HepG2 (cell line): ENCODE results near the gene ATAD2B. TPM values are rescaled to one million over a fixed set of nuclear protein-coding genes. Genes with fewer than 3 reads are reported as not detected.

ENCODE experiments used
- ATAC-seq: fragments of 200-7000 bp; cut with Tn5 transposase; 3 replicates; pipeline ENCODE4 v1.9.1; 2020; ENCODE audit warnings: mild to moderate bottlenecking, moderate library complexity
- BruUV-seq: library from RNA; stranded (reverse); fragments of 400-500 nt; replicated peaks from 2 replicates; lab custom pipeline; 2021; lab: Mats Ljungman, UMichigan
- CTCF ChIA-PET: fragments of 300-600 bp; formaldehyde crosslinking; extraction: SDS; loops from one replicate; lab custom pipeline; 2021; ENCODE audit warnings: low total read pairs, inconsistent platforms, low intra/inter-chr PET ratio; lab: Yijun Ruan, JAX
- POLR2A ChIA-PET: fragments of 350-600 bp; sonication (Branson Sonifier 250); formaldehyde crosslinking; loops from one replicate; lab custom pipeline; 2020; ENCODE audit warnings: antibody characterized with exemption, inconsistent platforms; lab: Yijun Ruan, JAX
- DNase-seq: peaks from one replicate; pipeline ENCODE4 v3.0.0-alpha.2; 2015; ENCODE audit warnings: low spot score
- FAIRE-seq: peaks from 3 replicates; lab custom pipeline; 2011; peaks lifted over from hg19 to GRCh38; lab: Jason Lieb, UNC
- H2AFZ ChIP-seq: one replicate; pipeline ENCODE4 v1.6.1; 2011; ENCODE audit warnings: low read length, inconsistent platforms
- H3K27ac ChIP-seq: fragments of 300-600 bp; 3 replicates; pipeline ENCODE4 v1.8.0; 2011; ENCODE audit warnings: mixed run types, mild to moderate bottlenecking, mixed read lengths, low read length, inconsistent platforms; ENCODE audit not compliant: insufficient read depth; ENCODE audit errors: extremely low read length
- H3K27me3 ChIP-seq, 2 experiments: fragments of 200-600 bp in 1 of 2; 2 replicates in 1 of 2; 3 replicates in 1 of 2; pipeline versions ENCODE4 v1.6.0 to v1.8.0; 2011; ENCODE audit warnings: low read length in 2 of 2, mild to moderate bottlenecking in 2 of 2, moderate library complexity in 2 of 2, inconsistent platforms in 1 of 2; ENCODE audit not compliant: insufficient read depth in 2 of 2, control insufficient read depth in 1 of 2
- H3K36me3 ChIP-seq, 2 experiments: fragments of 200-600 bp in 1 of 2; replicated peaks in 1 of 2; 2 replicates in 1 of 2; 3 replicates in 1 of 2; pipeline versions ENCODE4 v1.5.1 to v1.8.0; 2011; ENCODE audit warnings: low read length in 2 of 2, inconsistent platforms in 1 of 2; ENCODE audit not compliant: insufficient read depth in 2 of 2, control insufficient read depth in 1 of 2
- H3K4me1 ChIP-seq: 2 replicates; pipeline ENCODE4 v1.5.1; 2012; ENCODE audit warnings: low read length, inconsistent platforms; ENCODE audit not compliant: insufficient read depth
- H3K4me2 ChIP-seq: 2 replicates; pipeline ENCODE4 v1.6.0; 2011; ENCODE audit warnings: low read depth, low read length, inconsistent platforms
- H3K4me3 ChIP-seq, 3 experiments: fragments of 200-600 bp in 1 of 3; sonication (generic), shearing (Covaris generic) in 1 of 3; replicated peaks in 1 of 3; 2 replicates each; pipeline ENCODE4 v1.5.1; 2011 to 2016; ENCODE audit warnings: low read length in 3 of 3, inconsistent platforms in 2 of 3, low read depth in 2 of 3, mild to moderate bottlenecking in 2 of 3, control low read depth in 1 of 3, mixed read lengths in 1 of 3; ENCODE audit not compliant: insufficient read depth in 1 of 3
- H3K79me2 ChIP-seq: one replicate; pipeline ENCODE4 v1.6.1; 2011; ENCODE audit warnings: low read length, inconsistent platforms; ENCODE audit not compliant: insufficient read depth
- H3K9ac ChIP-seq: 2 replicates; pipeline ENCODE4 v1.6.0; 2011; ENCODE audit warnings: mild to moderate bottlenecking, low read depth, low read length, inconsistent platforms; ENCODE audit not compliant: insufficient read depth
- H3K9me3 ChIP-seq: 2 replicates; pipeline ENCODE4 v1.5.1; 2012; ENCODE audit warnings: mild to moderate bottlenecking, low read length
- H4K20me1 ChIP-seq: 2 replicates; pipeline ENCODE4 v1.6.0; 2011; ENCODE audit warnings: inconsistent platforms, mild to moderate bottlenecking, low read length, moderate library complexity; ENCODE audit not compliant: insufficient read depth
- EED ChIP-seq: sonication (generic); formaldehyde crosslinking; IDR thresholded peaks from 2 replicates; pipeline ENCODE4 v1.5.0; 2020; ENCODE audit warnings: mild to moderate bottlenecking, missing genetic modification reagents
- EHMT2 ChIP-seq: fragments of 200-600 bp; sonication (generic); IDR thresholded peaks from 2 replicates; pipeline ENCODE4 v1.7.0; 2017; ENCODE audit warnings: antibody characterized with exemption, low read depth, low read length, borderline replicate concordance
- FOXP1 ChIP-seq, 2 experiments: fragments of 450-650 bp in 1 of 2; IDR thresholded peaks; 2 replicates each; pipeline ENCODE4 v1.6.1; 2017 to 2018; ENCODE audit warnings: antibody characterized with exemption in 1 of 2
- IKZF1 ChIP-seq: fragments of 450-650 bp; IDR thresholded peaks from 2 replicates; pipeline ENCODE4 v1.7.1; 2016
- RXRB ChIP-seq: IDR thresholded peaks from 2 replicates; pipeline ENCODE4 v1.6.1; 2016; ENCODE audit warnings: borderline replicate concordance, missing genetic modification reagents, missing compliant biosample characterization
- SP4 ChIP-seq: sonication (generic); formaldehyde crosslinking; IDR thresholded peaks from 2 replicates; pipeline ENCODE4 v1.8.1; 2023; ENCODE audit warnings: mild to moderate bottlenecking, missing genetic modification reagents
- ZBTB42 ChIP-seq: sonication (generic); formaldehyde crosslinking; IDR thresholded peaks from 2 replicates; pipeline ENCODE4 v1.5.0; 2020; ENCODE audit warnings: mild to moderate bottlenecking, missing genetic modification reagents
- ZFP90 ChIP-seq: sonication (generic); formaldehyde crosslinking; IDR thresholded peaks from 2 replicates; pipeline ENCODE4 v1.8.0; 2022; ENCODE audit warnings: missing genetic modification reagents, mild to moderate bottlenecking, inconsistent platforms, borderline replicate concordance
- in situ Hi-C: cut with HindIII; loops from 2 replicates; pipeline ENCODE4 v1.10.0; 2017; ENCODE audit warnings: low pct_unique_long_range_greater_than_20kb; ENCODE audit not compliant: extremely low pct_ligation_motif_present
- intact Hi-C: fragments of 100-400 bp; cut with micrococcal nuclease; formaldehyde crosslinking; loops from one replicate; pipeline ENCODE4 v1.10.0; 2022; ENCODE audit not compliant: unreplicated experiment
- polyA plus RNA-seq, 8 experiments: library from polyadenylated mRNA; depleted of rRNA in 3 of 8; stranded (reverse) in 7 of 8; unstranded in 1 of 8; fragments of >200 nt; fragmentation: Illumina TruSeq in 4 of 8; extraction: Trizol in 4 of 8; gene quantifications; 2 replicates each; pipeline versions ENCODE4 v1.2.1 to v1.2.3, GENCODE V29; 2011 to 2016; ENCODE audit warnings: low read depth in 4 of 8, missing spikeins in 1 of 8, mixed read lengths in 1 of 8; ENCODE audit not compliant: insufficient read depth in 1 of 8
- total RNA-seq, 5 experiments: library from RNA; depleted of rRNA; stranded (reverse); fragments of >200 nt; fragmentation: Illumina TruSeq; extraction: Trizol; gene quantifications; 2 replicates each; pipeline ENCODE4 v1.2.3, GENCODE V29; 2016; ENCODE audit warnings: low read depth in 1 of 5
- TF ChIP-seq, protein P1 (sequence below): sonication (generic); formaldehyde crosslinking; conservative IDR thresholded peaks from 2 replicates; pipeline ENCODE4 v1.4.0; 2020; ENCODE audit warnings: mild to moderate bottlenecking, missing genetic modification reagents, moderate library complexity

ATAD2B gene
- total and polyA plus RNA-seq, 2 of the 13 experiments (the other 11 are each of a cell fraction or from before 2014, with no cell fraction given), result 5.3 to 22.2 TPM

DNA sequence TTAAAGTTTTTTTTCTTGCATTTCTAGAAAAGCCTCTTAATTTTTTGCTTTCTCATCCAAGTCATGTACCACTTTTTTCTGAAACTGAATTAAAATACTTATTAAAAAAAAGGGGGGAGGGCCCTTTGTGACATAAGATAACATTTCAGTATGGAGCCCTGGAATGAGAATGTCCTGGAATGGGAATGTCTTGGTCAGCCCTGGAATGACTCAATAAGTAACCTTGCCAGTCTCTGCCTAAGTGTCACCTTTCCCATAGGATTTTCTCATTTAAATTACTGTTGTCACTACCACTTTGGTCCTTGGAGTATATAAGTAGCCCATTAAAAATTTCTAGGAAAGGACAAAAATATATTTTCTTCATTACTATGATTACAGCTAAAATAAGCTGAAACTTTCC lies 18.1 kb upstream of the ATAD2B start:
- no peak for FAIRE-seq
- Histone ChIP-seq H3K4me3 (no peak overlapping the region), H3K79me2 (peaks cover 72% of the 10 kb centered on the region), H3K4me1 (peaks cover 40% of the 10 kb centered on the region), H2AFZ (no peak overlapping the region), H3K27me3 (peaks cover 0 to 3% of the 10 kb centered on the region in 2 experiments; a peak in 1 of 5 replicates), H3K36me3 (peaks cover 0 to 3% of the 10 kb centered on the region in 2 experiments; a peak in 1 of 5 replicates), H3K4me2 (no peak overlapping the region), H3K27ac (peak overlapping the region; percentile 47), H3K9ac (no peak overlapping the region), H4K20me1 (peaks cover 3% of the 10 kb centered on the region; the same call in 1 of the 2 replicates), H3K9me3 (no peaks in the 10 kb centered on the region)
- in situ Hi-C loops (no loop called here), intact Hi-C loops (no loop called here)
- no peak for ATAC-seq
- POLR2A ChIA-PET, result interaction anchor here (0.9 to 1.8 kb wide), 4 partner anchors 18 to 139 kb away, joined by 3 to 18 read pairs (median 5); partner anchors contain the start of genes ATAD2B, TP53I3 and WDCP
- no TSS peak for BruUV-seq
- CTCF ChIA-PET, result no interaction called here
- no peak for TF ChIP-seq ZBTB42
- TF ChIP-seq IKZF1, result no peak
- TF ChIP-seq ZFP90 (CRISPR knock-in tag), result no peak
- no peak for TF ChIP-seq RXRB (CRISPR knock-in tag)
- no peak for TF ChIP-seq FOXP1 (IDR thresholded peaks at IDR 0.05)
- no peak for TF ChIP-seq FOXP1 (CRISPR knock-in tag; IDR thresholded peaks at IDR 0.05)
- no peak for TF ChIP-seq EED
- no peak for TF ChIP-seq EHMT2
- no peak for TF ChIP-seq SP4 (CRISPR knock-in tag)
- TF ChIP-seq, protein P1, sequence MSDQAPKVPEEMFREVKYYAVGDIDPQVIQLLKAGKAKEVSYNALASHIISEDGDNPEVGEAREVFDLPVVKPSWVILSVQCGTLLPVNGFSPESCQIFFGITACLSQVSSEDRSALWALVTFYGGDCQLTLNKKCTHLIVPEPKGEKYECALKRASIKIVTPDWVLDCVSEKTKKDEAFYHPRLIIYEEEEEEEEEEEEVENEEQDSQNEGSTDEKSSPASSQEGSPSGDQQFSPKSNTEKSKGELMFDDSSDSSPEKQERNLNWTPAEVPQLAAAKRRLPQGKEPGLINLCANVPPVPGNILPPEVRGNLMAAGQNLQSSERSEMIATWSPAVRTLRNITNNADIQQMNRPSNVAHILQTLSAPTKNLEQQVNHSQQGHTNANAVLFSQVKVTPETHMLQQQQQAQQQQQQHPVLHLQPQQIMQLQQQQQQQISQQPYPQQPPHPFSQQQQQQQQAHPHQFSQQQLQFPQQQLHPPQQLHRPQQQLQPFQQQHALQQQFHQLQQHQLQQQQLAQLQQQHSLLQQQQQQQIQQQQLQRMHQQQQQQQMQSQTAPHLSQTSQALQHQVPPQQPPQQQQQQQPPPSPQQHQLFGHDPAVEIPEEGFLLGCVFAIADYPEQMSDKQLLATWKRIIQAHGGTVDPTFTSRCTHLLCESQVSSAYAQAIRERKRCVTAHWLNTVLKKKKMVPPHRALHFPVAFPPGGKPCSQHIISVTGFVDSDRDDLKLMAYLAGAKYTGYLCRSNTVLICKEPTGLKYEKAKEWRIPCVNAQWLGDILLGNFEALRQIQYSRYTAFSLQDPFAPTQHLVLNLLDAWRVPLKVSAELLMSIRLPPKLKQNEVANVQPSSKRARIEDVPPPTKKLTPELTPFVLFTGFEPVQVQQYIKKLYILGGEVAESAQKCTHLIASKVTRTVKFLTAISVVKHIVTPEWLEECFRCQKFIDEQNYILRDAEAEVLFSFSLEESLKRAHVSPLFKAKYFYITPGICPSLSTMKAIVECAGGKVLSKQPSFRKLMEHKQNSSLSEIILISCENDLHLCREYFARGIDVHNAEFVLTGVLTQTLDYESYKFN, result no peak
- no peak for DNase-seq
